HEK293 (cell line): ENCODE data around the gene ZNF280A.
A peak's percentile ranks its signal among the peaks of the same experiment; 100 is the strongest.

Experiments used
- AEBP2 ChIP-seq: fragments of 450-650 bp; formaldehyde crosslinking; IDR thresholded peaks from 2 replicates; pipeline ENCODE4 v1.5.1; 2016; ENCODE audit warnings: missing biosample characterization, missing genetic modification characterization, borderline replicate concordance
- GFI1B ChIP-seq: fragments of 450-650 bp; formaldehyde crosslinking; IDR thresholded peaks from 2 replicates; pipeline ENCODE4 v1.5.1; 2016; ENCODE audit warnings: missing biosample characterization, missing genetic modification characterization
- GLI2 ChIP-seq: fragments of 450-650 bp; formaldehyde crosslinking; IDR thresholded peaks from 2 replicates; pipeline ENCODE4; 2017; ENCODE audit warnings: missing biosample characterization, missing genetic modification characterization, low read depth, borderline replicate concordance
- KLF16 ChIP-seq: fragments of 450-650 bp; formaldehyde crosslinking; IDR thresholded peaks from 2 replicates; pipeline ENCODE4 v1.5.1; 2017; ENCODE audit warnings: missing biosample characterization, missing genetic modification characterization
- PRDM1 ChIP-seq: fragments of 450-650 bp; formaldehyde crosslinking; IDR thresholded peaks from 2 replicates; pipeline ENCODE4; 2016; ENCODE audit warnings: missing biosample characterization, missing genetic modification characterization
- PRDM6 ChIP-seq: fragments of 450-650 bp; formaldehyde crosslinking; IDR thresholded peaks from 2 replicates; pipeline ENCODE4 v1.5.1; 2017; ENCODE audit warnings: missing biosample characterization, missing genetic modification characterization
- RBAK ChIP-seq: fragments of 450-650 bp; formaldehyde crosslinking; IDR thresholded peaks from 2 replicates; pipeline ENCODE4 v1.5.1; 2016; ENCODE audit warnings: missing biosample characterization, missing genetic modification characterization
- TRIM28 ChIP-seq: IDR thresholded peaks from 2 replicates; pipeline ENCODE4 v1.6.1; 2011; ENCODE audit warnings: low read length, control low read depth, borderline replicate concordance
- ZBTB10 ChIP-seq: fragments of 450-650 bp; formaldehyde crosslinking; IDR thresholded peaks from 2 replicates; pipeline ENCODE4 v1.5.1; 2016; ENCODE audit warnings: missing biosample characterization, missing genetic modification characterization
- ZBTB20 ChIP-seq: fragments of 450-650 bp; formaldehyde crosslinking; IDR thresholded peaks from 2 replicates; pipeline ENCODE4 v1.5.1; 2016; ENCODE audit warnings: missing biosample characterization, missing genetic modification characterization
- ZBTB44 ChIP-seq: fragments of 450-650 bp; IDR thresholded peaks from 2 replicates; pipeline ENCODE4 v1.5.1; 2018; ENCODE audit warnings: missing biosample characterization, mild to moderate bottlenecking, missing genetic modification characterization
- ZBTB6 ChIP-seq: fragments of 450-650 bp; formaldehyde crosslinking; IDR thresholded peaks from 2 replicates; pipeline ENCODE4 v1.5.1; 2017; ENCODE audit warnings: missing biosample characterization, missing genetic modification characterization
- ZNF157 ChIP-seq: fragments of 450-650 bp; formaldehyde crosslinking; IDR thresholded peaks from 2 replicates; pipeline ENCODE4 v1.5.1; 2016; ENCODE audit warnings: missing biosample characterization, missing genetic modification characterization
- ZNF214 ChIP-seq: fragments of 450-650 bp; formaldehyde crosslinking; IDR thresholded peaks from 2 replicates; pipeline ENCODE4 v1.5.1; 2017; ENCODE audit warnings: missing biosample characterization, mild to moderate bottlenecking, missing genetic modification characterization, borderline replicate concordance
- ZNF449 ChIP-seq: fragments of 450-650 bp; formaldehyde crosslinking; IDR thresholded peaks from 2 replicates; pipeline ENCODE4 v1.5.1; 2017; ENCODE audit warnings: missing biosample characterization, mild to moderate bottlenecking, missing genetic modification characterization, moderate library complexity
- ZNF501 ChIP-seq: fragments of 450-650 bp; formaldehyde crosslinking; IDR thresholded peaks from 2 replicates; pipeline ENCODE4 v1.5.1; 2016; ENCODE audit warnings: missing biosample characterization, missing genetic modification characterization
- ZNF510 ChIP-seq: fragments of 450-650 bp; formaldehyde crosslinking; IDR thresholded peaks from 2 replicates; pipeline ENCODE4 v1.5.1; 2018; ENCODE audit warnings: mild to moderate bottlenecking, missing genetic modification characterization, missing biosample characterization; ENCODE audit not compliant: insufficient replicate concordance
- ZNF561 ChIP-seq: fragments of 450-650 bp; IDR thresholded peaks from 2 replicates; pipeline ENCODE4 v1.5.1; 2018; ENCODE audit warnings: missing biosample characterization, missing genetic modification characterization, borderline replicate concordance
- ZNF645 ChIP-seq: fragments of 450-650 bp; formaldehyde crosslinking; IDR thresholded peaks from 2 replicates; pipeline ENCODE4; 2016; ENCODE audit warnings: missing biosample characterization, missing genetic modification characterization
- ZSCAN30 ChIP-seq: fragments of 450-650 bp; IDR thresholded peaks from 2 replicates; pipeline ENCODE4 v1.5.1; 2018; ENCODE audit warnings: missing biosample characterization, mild to moderate bottlenecking, missing genetic modification characterization, moderate library complexity
- ZSCAN5A ChIP-seq: fragments of 450-650 bp; formaldehyde crosslinking; IDR thresholded peaks from 2 replicates; pipeline ENCODE4 v1.5.1; 2016; ENCODE audit warnings: missing biosample characterization, missing genetic modification characterization

ZNF280A gene

GRCh38 chr22:22508274-22509176, 11.5 kb downstream of the ZNF280A start, which contains the start of gene ZNF280B (continued):
- TF ChIP-seq ZBTB10 (tag by site-specific recombination) (peak; percentile 92), ZNF157 (tag by site-specific recombination) (no peak), ZBTB44 (tag by site-specific recombination) (no peak), KLF16 (tag by site-specific recombination) (peak; percentile 56; the same call in 1 of the 2 replicates), AEBP2 (tag by site-specific recombination) (no peak), ZNF645 (tag by site-specific recombination) (no peak), ZNF561 (tag by site-specific recombination) (0 out of 2 replicates have a peak, but pooled peaks have one; percentile 19), ZSCAN5A (no peak), ZSCAN30 (tag by site-specific recombination) (peak; percentile 5; the same call in 1 of the 2 replicates), PRDM1 (tag by site-specific recombination) (no peak), ZBTB20 (tag by site-specific recombination) (no peak; the same call in 1 of the 2 replicates), ZBTB6 (tag by site-specific recombination) (no peak; the same call in 1 of the 2 replicates), GFI1B (no peak), ZNF501 (tag by site-specific recombination) (no peak), RBAK (tag by site-specific recombination) (no peak), ZNF449 (tag by site-specific recombination) (no peak), ZNF510 (tag by site-specific recombination) (no peak), GLI2 (tag by site-specific recombination) (no peak), ZNF214 (tag by site-specific recombination) (no peak), TRIM28 (no peak), PRDM6 (no peak)
